HUES64 (cell line): Measurements from ENCODE around the gene ST6GALNAC6.
A peak's percentile ranks its signal among the peaks of the same experiment; 100 is the strongest.
"Not testable (repeated sequence)": the region's sequence is repeated elsewhere in the genome, so short reads cannot be mapped to it uniquely, and the experiment has no call there.

ENCODE experiments used
- H3K27ac ChIP-seq: 2 replicates; pipeline ENCODE4 v1.7.0; 2013; ENCODE audit warnings: low read depth, low read length, inconsistent platforms
- H3K27me3 ChIP-seq: 2 replicates; pipeline ENCODE4 v1.6.1; 2013; ENCODE audit warnings: mild to moderate bottlenecking, low read length; ENCODE audit not compliant: insufficient read depth
- H3K36me3 ChIP-seq: 2 replicates; pipeline ENCODE4 v1.6.1; 2013; ENCODE audit warnings: mild to moderate bottlenecking, low read length; ENCODE audit not compliant: insufficient read depth
- H3K4me1 ChIP-seq: 2 replicates; pipeline ENCODE4 v1.6.1; 2013; ENCODE audit warnings: mild to moderate bottlenecking, low read length, moderate library complexity; ENCODE audit not compliant: insufficient read depth
- H3K4me3 ChIP-seq: 2 replicates; pipeline ENCODE4 v1.5.1; 2013; ENCODE audit warnings: mild to moderate bottlenecking, low read length, moderate library complexity
- H3K9ac ChIP-seq: 2 replicates; pipeline ENCODE4 v1.6.1; 2013; ENCODE audit warnings: mild to moderate bottlenecking, low read depth, low read length
- H3K9me3 ChIP-seq: 2 replicates; pipeline ENCODE4 v1.6.1; 2013; ENCODE audit warnings: low read depth, low read length; ENCODE audit not compliant: insufficient read depth
- whole genome bisulfite sequencing: fragments of 150-250, 120-280 bp; methylation state at CpG from one replicate; pipeline ENCODE4 v1.1.7; 2013; ENCODE audit warnings: missing lambda C conversion rate; 5-methylcytosine and 5-hydroxymethylcytosine counted together

Gene ST6GALNAC6

DNA sequence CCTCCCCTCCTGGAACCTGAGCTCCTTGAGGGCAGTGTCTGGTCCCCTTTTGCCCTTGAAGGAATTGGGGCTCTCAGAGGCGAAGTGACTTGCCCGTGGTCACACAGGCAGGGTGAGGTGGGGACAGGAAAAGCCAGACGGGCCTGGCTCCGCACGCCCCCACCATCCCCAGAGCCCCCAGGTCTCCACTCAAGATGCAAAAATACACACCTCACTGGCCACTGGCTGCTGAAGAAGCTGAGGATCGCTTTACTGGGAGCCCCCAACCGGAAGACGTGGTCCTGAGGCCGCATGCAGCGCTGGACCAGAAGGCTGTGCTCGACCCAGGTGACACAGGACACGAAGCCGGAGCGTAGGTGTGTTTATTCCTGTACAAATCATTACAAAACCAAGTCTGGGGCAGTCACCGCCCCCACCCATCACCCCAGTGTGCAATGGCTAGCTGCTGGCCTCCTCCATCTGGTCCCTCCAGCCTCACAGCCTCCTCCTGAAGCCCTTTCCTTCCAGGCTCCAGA is 14.4 kb downstream of the ST6GALNAC6 start:
- no peak overlapping the region for H3K4me3 ChIP-seq
- no peaks in the 10 kb centered on the region for H3K4me1 ChIP-seq
- no peaks in the 10 kb centered on the region for H3K9me3 ChIP-seq
- no peak overlapping the region for H3K9ac ChIP-seq
- no peak overlapping the region for H3K27ac ChIP-seq
- H3K36me3 ChIP-seq, result peaks cover 22% of the 10 kb centered on the region
- WGBS, result 86% methylated on average over 15 of the region's 15 CpGs
- H3K27me3 ChIP-seq, result no peaks in the 10 kb centered on the region

DNA sequence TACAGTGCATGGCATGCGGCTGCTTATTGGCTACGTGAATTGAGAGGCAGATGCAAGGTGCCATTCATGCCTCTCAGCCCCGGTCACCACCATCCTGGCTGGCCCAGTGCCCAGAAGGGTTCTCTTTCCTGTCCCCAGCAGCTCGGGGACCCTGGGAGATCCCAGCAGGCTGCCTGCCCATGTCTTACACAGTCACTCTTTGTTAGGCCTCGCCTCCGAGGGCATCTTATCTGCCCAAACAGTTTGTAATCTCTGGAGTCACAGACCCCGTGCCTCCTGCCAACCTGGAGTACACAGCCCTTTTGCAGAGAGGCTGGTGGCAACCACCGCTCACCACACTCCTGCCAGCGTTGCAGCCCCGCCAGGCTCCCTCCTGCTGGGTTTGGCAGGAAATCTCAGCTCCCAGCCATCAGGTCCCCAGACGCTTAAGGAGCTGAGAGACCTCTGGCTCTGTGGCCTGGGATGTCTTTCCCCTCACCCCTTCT is 14.9 kb downstream of the ST6GALNAC6 start:
- Histone ChIP-seq H3K4me3 (no peak overlapping the region), H3K4me1 (no peaks in the 10 kb centered on the region), H3K27me3 (no peaks in the 10 kb centered on the region), H3K9me3 (no peaks in the 10 kb centered on the region), H3K27ac (no peak overlapping the region), H3K36me3 (peaks cover 16% of the 10 kb centered on the region), H3K9ac (no peak overlapping the region)
- WGBS, result 72% methylated on average over 11 of the region's 11 CpGs

DNA sequence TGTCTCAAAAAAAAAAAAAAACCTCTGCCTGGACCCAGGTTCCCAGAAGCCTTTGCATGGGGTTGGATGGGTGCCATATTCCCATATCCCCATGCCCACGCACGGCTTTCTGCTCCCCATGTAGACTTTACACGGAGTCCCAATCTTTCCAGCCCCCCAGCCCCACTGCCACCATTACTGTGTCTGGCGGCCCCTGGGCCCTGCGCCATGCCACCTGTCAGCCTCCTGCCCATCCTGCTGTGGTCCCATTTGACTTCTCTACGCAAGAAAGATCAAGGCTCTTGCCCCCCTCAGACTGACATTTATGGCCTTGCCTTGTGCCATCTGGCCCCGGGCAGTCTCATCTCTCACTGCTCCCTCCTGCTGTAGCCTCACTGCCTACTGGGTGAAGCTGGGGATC is 15.4 kb downstream of the ST6GALNAC6 start:
- WGBS, result 93% methylated on average over 7 of the region's 7 CpGs
- H3K9ac ChIP-seq, result no peak overlapping the region

GRCh38 chr9:127881715-127882114 is 17.7 kb downstream of the ST6GALNAC6 start:
- 89% methylated on average over 3 of the region's 3 CpGs for WGBS
- not testable (repeated sequence) for H3K27me3 ChIP-seq, H3K36me3 ChIP-seq, H3K4me1 ChIP-seq, H3K27ac ChIP-seq, H3K9ac ChIP-seq, H3K4me3 ChIP-seq, H3K9me3 ChIP-seq

More for the DNA sequence above, 15.4 kb downstream of the ST6GALNAC6 start:
- H3K4me1 ChIP-seq, result no peaks in the 10 kb centered on the region
- no peak overlapping the region for H3K27ac ChIP-seq
- peaks cover 16% of the 10 kb centered on the region for H3K36me3 ChIP-seq
- no peaks in the 10 kb centered on the region for H3K27me3 ChIP-seq
- no peaks in the 10 kb centered on the region for H3K9me3 ChIP-seq
- no peak overlapping the region for H3K4me3 ChIP-seq

DNA sequence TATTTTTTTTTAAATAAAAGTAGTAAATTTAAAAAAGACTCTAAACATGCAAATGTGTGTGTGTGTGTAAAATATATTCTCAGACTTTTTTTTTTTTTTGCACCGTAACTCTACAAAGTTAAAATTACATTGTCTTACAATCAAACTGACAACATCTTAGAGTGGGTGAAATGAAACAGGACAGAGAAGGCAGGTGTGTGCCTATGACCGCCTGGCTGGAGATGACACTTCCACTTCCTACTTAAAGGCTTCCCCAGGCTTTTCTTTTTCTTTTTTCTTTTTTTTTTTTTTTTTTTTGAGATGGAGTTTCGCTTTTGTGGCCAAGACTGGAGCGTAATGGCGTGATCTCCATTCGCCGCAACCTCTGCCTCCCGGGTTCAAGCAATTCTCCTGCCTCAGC is 19.3 kb downstream of the ST6GALNAC6 start:
- no peaks in the 10 kb centered on the region for H3K4me1 ChIP-seq
- no peak overlapping the region for H3K4me3 ChIP-seq
- no peaks in the 10 kb centered on the region for H3K27me3 ChIP-seq
- H3K27ac ChIP-seq, result no peak overlapping the region
- H3K36me3 ChIP-seq, result no peaks in the 10 kb centered on the region
- 71% methylated on average over 6 of the region's 8 CpGs for WGBS
- H3K9ac ChIP-seq, result no peak overlapping the region
- no peaks in the 10 kb centered on the region for H3K9me3 ChIP-seq

DNA sequence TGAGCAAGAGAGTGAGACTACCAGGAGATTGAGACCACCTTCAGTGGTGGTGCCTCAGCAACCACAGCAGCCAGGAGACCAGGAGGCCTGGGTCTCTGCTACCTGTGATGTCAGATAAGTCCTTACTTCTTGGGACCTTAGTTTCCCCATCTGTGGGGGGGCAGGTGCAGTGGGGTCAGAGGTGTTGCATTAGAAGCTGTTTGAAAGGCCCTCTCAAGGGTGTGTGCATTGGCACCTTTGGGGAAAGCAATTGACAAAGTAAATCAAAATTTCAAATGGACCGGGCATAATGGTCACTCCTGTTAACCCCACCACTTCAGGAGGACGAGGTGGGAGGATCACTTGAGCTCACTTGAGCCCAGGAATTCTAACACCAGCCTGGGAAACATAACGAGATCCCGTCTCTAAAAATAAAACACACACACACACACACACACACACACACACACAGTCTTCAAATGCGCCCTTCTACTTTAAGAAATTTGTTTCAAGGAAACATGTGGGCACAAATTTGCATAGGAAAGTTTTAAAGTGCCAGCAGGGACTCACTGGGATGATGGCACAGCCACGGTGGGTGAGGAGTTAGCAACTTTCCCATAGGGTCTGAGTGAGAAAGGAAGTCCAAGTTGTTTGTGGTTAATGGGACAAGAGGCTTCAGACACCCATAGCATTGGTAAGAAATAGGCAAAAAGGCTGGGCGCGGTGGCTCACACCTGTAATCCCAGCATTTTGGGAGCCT is 20.6 kb downstream of the ST6GALNAC6 start:
- no peak overlapping the region for H3K9ac ChIP-seq
- H3K4me3 ChIP-seq, result no peak overlapping the region
- WGBS, result 86% methylated on average over 8 of the region's 8 CpGs
- no peaks in the 10 kb centered on the region for H3K27me3 ChIP-seq
- no peak overlapping the region for H3K27ac ChIP-seq
- no peaks in the 10 kb centered on the region for H3K4me1 ChIP-seq
- H3K36me3 ChIP-seq, result no peaks in the 10 kb centered on the region
- no peaks in the 10 kb centered on the region for H3K9me3 ChIP-seq

DNA sequence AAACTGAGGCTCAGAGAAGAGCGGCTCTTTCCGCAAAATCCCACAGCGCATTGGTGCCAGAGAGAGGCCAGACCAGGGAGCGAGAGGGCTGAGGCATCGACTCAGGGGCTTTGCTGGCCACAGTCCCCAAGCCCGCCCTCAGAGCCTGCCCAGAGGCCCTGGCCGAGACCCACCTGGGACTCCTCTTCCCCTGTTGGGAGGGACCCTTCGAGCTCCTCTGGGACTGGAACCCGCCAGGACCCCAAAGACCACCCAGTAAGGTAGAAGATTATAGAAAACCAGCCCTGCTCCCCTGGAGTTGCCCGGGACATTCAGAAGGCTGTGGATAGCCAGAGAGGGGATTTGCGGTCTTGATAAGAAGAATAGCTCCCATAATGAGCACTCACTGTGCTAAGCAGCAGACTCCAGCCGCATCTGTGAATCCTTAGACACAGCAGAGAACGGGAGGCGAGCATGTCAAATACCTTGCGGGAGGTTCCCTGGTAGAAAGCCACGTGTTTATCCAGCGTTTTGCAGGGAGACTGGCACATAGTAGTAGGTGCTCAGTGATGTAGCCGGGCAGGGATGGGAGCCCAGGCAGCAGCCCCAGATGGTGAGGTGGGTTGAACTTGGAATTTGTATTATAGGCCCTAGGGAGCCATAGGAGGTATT is 21.3 kb downstream of the ST6GALNAC6 start:
- Histone ChIP-seq H3K9ac (peak overlapping the region; percentile 7; the same call in 1 of the 2 replicates), H3K4me1 (no peaks in the 10 kb centered on the region), H3K36me3 (no peaks in the 10 kb centered on the region), H3K27ac (no peak overlapping the region), H3K4me3 (peak overlapping the region; percentile 61), H3K9me3 (no peaks in the 10 kb centered on the region), H3K27me3 (no peaks in the 10 kb centered on the region)
- WGBS, result 55% methylated on average over 18 of the region's 18 CpGs

DNA sequence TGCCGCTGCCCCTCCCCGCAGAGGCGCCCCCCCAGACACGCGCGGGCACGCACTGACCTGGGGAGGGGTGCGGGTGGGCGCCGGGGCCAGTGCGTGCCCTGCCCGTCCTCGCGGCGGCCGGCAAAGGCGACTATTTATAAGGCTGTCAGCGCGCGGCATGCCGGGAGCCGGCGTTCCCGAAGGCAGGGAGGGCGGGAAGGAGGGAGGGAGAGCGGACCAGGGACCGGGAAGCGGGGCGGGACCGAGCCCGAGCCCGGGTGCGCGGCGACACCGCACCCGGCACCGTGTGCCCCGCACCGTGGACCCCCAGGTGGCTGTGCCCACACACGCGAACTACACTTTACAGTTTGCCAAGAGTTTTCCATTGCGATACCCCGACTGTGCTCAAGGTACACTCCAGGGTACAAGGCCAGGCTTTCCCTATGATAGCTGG is 21.8 kb downstream of the ST6GALNAC6 start, which contains the start of gene AK1:
Gene AK1 (minus strand): TSS at position 110 of the 433 bp plus-strand sequence. CDS start 3,058 bp downstream, outside the sequence.
- Histone ChIP-seq H3K4me3 (peak within 1 kb of the TSS; percentile 61), H3K36me3 (no peaks in the 10 kb centered on the region), H3K9ac (peak within 1 kb of the TSS; percentile 55), H3K9me3 (no peaks in the 10 kb centered on the region), H3K27ac (no peak within 1 kb of the TSS), H3K27me3 (no peaks in the 10 kb centered on the region), H3K4me1 (no peaks in the 10 kb centered on the region)
- WGBS, result 2% methylated on average over 44 of the region's 44 CpGs

GRCh38 chr9:127876764-127877562 is 22.4 kb downstream of the ST6GALNAC6 start:
- Histone ChIP-seq H3K4me1 (no peaks in the 10 kb centered on the region), H3K9me3 (no peaks in the 10 kb centered on the region), H3K4me3 (peak overlapping the region; percentile 61), H3K27ac (no peak overlapping the region), H3K9ac (peak overlapping the region; percentile 55), H3K36me3 (no peaks in the 10 kb centered on the region), H3K27me3 (no peaks in the 10 kb centered on the region)
- WGBS, result 43% methylated on average over 26 of the region's 26 CpGs

- H3K27me3 ChIP-seq, result no peaks in the 10 kb centered on the region
- H3K4me3 ChIP-seq, result no peak overlapping the region
- no peaks in the 10 kb centered on the region for H3K36me3 ChIP-seq
- H3K9ac ChIP-seq, result no peak overlapping the region
- 87% methylated on average over 14 of the region's 14 CpGs for WGBS
- H3K27ac ChIP-seq, result no peak overlapping the region
- no peaks in the 10 kb centered on the region for H3K4me1 ChIP-seq
- H3K9me3 ChIP-seq, result no peaks in the 10 kb centered on the region
These were observed 23.2 kb downstream of the ST6GALNAC6 start for GRCh38 chr9:127876026-127876763.
